GM06990 (cell line): ENCODE measurements around the gene SATB2.

ENCODE experiments used
- DNase-seq: peaks from one replicate; pipeline ENCODE4 v3.0.0-alpha.2; 2011; ENCODE audit not compliant: insufficient read length; ENCODE audit errors: extremely low read depth
- H3K27me3 ChIP-seq: replicated peaks from 2 replicates; pipeline ENCODE4 v1.6.0; 2011; ENCODE audit warnings: low read length; ENCODE audit not compliant: control insufficient read depth, insufficient read depth
- H3K36me3 ChIP-seq: 2 replicates; pipeline ENCODE4 v1.5.1; 2011; ENCODE audit warnings: low read length; ENCODE audit not compliant: control insufficient read depth, insufficient read depth
- H3K4me3 ChIP-seq: replicated peaks from 2 replicates; pipeline ENCODE4 v1.5.1; 2011; ENCODE audit warnings: low read depth, mild to moderate bottlenecking, control low read depth, low read length
- CTCF ChIP-seq: IDR thresholded peaks from 2 replicates; pipeline ENCODE4 v1.5.1; 2011; ENCODE audit warnings: low read length, control low read depth, mild to moderate bottlenecking, inconsistent platforms; ENCODE audit not compliant: insufficient read depth, poor library complexity, severe bottlenecking

Gene SATB2

GRCh38 chr2:199449455-199449854, 8.3 kb downstream of the SATB2 start:
- DNase-seq, result no peak
- Histone ChIP-seq H3K36me3 (no peaks in the 10 kb centered on the region), H3K4me3 (no peak overlapping the region), H3K27me3 (no peaks in the 10 kb centered on the region)
- no peak for TF ChIP-seq CTCF

- no peak for DNase-seq
- no peak for TF ChIP-seq CTCF
- Histone ChIP-seq H3K36me3 (no peaks in the 10 kb centered on the region), H3K27me3 (no peaks in the 10 kb centered on the region), H3K4me3 (no peak overlapping the region)
These were observed 10.7 kb downstream of the SATB2 start for GRCh38 chr2:199446996-199447576.

GRCh38 chr2:199444749-199445148, 13.0 kb downstream of the SATB2 start:
- no peaks in the 10 kb centered on the region for H3K36me3 ChIP-seq
- TF ChIP-seq CTCF, result no peak
- H3K27me3 ChIP-seq, result no peaks in the 10 kb centered on the region
- no peak overlapping the region for H3K4me3 ChIP-seq
- no peak for DNase-seq

- TF ChIP-seq CTCF, result no peak
- Histone ChIP-seq H3K36me3 (no peaks in the 10 kb centered on the region), H3K4me3 (no peak overlapping the region), H3K27me3 (no peaks in the 10 kb centered on the region)
- no peak for DNase-seq
These were observed 14.1 kb downstream of the SATB2 start for GRCh38 chr2:199443589-199444130.

GRCh38 chr2:199442173-199442572, 15.6 kb downstream of the SATB2 start:
- DNase-seq, result no peak

More at GRCh38 chr2:199442173-199442572, 15.6 kb downstream of the SATB2 start:
- TF ChIP-seq CTCF, result no peak
- no peaks in the 10 kb centered on the region for H3K27me3 ChIP-seq
- H3K36me3 ChIP-seq, result no peaks in the 10 kb centered on the region
- no peak overlapping the region for H3K4me3 ChIP-seq
